Measurements from ENCODE around the gene TDRD9. TPM values are rescaled to one million over a fixed set of nuclear protein-coding genes. Genes with fewer than 3 reads are reported as not detected.

The TDRD9 gene
- total RNA-seq, 1 donor, result 0.45 TPM

DNA sequence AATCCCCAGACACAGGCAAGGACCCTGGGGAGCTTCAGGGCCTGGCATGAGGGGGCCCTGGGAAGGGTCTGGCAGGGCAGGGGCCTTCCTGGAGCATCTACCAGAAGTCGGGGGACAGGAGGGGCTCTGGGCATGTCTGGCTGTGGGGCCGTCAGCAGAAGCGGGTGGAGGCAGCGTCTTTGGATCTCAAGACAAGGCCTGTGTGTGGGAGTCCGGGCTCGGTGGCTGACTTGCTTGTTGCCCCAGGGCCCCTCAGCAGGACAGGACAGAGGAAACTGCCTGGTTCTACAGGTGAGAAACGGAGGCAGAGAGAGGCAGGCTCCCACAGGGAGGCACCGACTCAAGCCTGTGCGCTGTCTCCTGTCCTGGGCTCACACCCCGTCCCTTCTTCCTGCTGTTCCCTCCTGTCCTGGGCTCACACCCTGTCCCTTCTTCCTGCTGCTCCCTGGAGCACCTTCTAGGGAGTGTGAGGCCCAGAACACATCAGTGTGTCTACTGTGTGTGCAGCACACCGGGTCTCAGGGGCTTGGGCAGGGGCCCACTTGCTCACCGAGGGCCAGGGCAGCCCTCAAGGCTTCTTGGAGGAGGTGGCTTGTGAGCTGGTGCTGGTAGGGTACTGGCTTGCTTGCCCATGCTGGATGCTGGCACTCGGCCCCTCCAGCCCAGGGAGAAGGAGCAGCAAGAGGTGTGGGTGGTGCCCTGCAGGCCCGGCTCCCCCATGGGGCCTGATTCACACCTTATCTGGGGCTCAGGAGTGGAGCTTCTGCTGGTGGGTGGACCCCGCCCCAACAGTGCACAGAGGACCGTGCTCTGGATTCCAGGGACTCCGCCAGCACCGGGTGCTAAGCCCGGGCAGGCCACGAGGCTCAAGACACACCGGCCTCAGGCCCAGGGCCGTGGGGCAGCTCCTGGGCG, 172.2 kb downstream of the TDRD9 start:
- TF ChIP-seq, protein P1, sequence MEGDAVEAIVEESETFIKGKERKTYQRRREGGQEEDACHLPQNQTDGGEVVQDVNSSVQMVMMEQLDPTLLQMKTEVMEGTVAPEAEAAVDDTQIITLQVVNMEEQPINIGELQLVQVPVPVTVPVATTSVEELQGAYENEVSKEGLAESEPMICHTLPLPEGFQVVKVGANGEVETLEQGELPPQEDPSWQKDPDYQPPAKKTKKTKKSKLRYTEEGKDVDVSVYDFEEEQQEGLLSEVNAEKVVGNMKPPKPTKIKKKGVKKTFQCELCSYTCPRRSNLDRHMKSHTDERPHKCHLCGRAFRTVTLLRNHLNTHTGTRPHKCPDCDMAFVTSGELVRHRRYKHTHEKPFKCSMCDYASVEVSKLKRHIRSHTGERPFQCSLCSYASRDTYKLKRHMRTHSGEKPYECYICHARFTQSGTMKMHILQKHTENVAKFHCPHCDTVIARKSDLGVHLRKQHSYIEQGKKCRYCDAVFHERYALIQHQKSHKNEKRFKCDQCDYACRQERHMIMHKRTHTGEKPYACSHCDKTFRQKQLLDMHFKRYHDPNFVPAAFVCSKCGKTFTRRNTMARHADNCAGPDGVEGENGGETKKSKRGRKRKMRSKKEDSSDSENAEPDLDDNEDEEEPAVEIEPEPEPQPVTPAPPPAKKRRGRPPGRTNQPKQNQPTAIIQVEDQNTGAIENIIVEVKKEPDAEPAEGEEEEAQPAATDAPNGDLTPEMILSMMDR (IDR thresholded peaks at IDR 0.05; ENCODE audit: insufficient read depth, low read length), result no peak
- no peak overlapping the region for H3K4me3 ChIP-seq (ENCODE audit: low read depth, low read length)
- no peak for DNase-seq (ENCODE audit: low read depth)

DNA sequence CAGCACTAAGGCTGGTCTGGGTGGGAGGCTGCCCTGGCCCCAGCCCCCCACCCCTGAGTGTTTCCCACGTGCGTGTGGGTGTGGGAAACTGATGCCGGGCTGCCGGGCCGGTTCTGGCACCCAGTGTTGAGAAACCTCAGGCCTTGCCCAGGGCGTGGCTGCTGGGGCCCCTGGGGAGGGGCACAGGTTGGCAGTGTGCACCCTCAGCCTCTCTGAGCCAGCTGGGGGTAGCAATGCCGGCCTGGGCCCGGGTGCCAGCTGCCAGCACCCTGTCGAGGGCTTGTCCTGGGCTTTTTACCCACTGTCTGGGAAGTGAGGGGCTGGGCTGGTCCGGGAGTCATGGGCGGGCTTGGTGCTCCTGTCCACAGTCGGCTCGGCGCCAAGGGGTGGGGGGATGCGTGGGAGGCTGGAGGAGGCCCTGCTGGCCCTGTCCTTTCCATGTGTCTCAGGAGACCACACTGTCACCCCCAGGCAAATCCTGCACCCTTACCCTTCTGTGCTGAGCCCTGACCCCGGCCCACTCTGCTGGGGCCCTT, 172.9 kb downstream of the TDRD9 start:
- no peak overlapping the region for H3K4me3 ChIP-seq (ENCODE audit: low read depth, low read length)
- DNase-seq (ENCODE audit: low read depth), result no peak
- TF ChIP-seq, protein P1 (IDR thresholded peaks at IDR 0.05; ENCODE audit: insufficient read depth, low read length), result no peak

DNA sequence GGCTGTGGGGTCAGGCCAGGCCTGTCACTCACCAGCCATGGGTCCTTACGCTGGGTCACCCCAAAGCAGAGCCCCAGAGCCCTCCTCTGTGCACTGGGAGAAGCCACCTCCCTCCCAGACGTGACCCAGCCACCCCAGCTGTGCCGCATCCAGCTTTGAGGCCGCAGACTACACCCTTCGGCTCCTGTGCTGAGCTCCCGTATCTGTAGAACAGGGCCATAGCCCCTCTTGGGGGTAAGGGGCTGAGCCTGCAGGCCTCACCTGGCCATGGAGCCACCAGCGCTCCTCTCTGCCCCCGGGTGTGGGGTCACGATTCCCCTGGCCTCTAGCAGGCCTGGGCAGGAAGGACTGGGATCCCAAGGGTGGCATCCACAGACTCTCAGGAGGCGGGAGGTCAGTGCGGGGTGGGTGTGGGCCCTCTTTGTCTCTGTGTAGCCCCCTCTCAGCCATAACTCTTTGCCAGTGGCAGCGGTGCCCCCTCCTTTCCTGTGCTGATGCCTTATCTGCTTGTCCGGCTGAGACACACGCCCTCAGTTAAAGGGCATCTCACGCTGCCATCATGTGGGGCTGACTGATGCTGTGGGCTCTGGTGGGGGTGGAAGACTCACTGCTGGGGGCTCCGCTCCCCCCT, 173.5 kb downstream of the TDRD9 start:
- TF ChIP-seq, protein P1 (IDR thresholded peaks at IDR 0.05; ENCODE audit: insufficient read depth, low read length), result no peak
- DNase-seq (ENCODE audit: low read depth), result no peak

More for the DNA sequence above, 173.5 kb downstream of the TDRD9 start:
- H3K4me3 ChIP-seq (ENCODE audit: low read depth, low read length), result no peak overlapping the region

Small RNA genes lying within 50 kb of the gene (small RNA-seq; reads per million reads assigned to genes)
- gene RN7SL634P, result 0.32 reads per million

Other genes starting within 250 kb of the TDRD9 start
- gene XRCC3, start 213.0 kb upstream of the TDRD9 start, total RNA-seq (ENCODE audit: low replicate concordance), result 8.7 and 18.1 TPM in 2 replicates
- 47.0 and 68.4 TPM in 2 replicates for gene ZFYVE21, start 212.6 kb upstream of the TDRD9 start, total RNA-seq (ENCODE audit: low replicate concordance)
- gene PPP1R13B, start 80.9 kb upstream of the TDRD9 start, total RNA-seq (ENCODE audit: low replicate concordance), result 1.2 and 4.2 TPM in 2 replicates
- gene RD3L, start 14.1 kb downstream of the TDRD9 start, total RNA-seq (ENCODE audit: low replicate concordance), result not detected in 2 replicates
- not detected in 2 replicates for gene ASPG, start 157.2 kb downstream of the TDRD9 start, total RNA-seq (ENCODE audit: low replicate concordance)
- under 0.01 TPM in 1 of 2 replicates, not detected in the other for gene KIF26A, start 210.1 kb downstream of the TDRD9 start, total RNA-seq (ENCODE audit: low replicate concordance)

Measured in fibroblast of the aortic adventitia (primary cell).